GM23338 (cell line): ENCODE data around the gene HS6ST1. TPM values are rescaled to one million over a fixed set of nuclear protein-coding genes. Genes with fewer than 3 reads are reported as not detected.

Source experiments
- ATAC-seq: fragments of 200-7000 bp; cut with Tn5 transposase; 3 replicates; pipeline ENCODE4 v1.9.1; 2020
- DNase-seq: peaks from one replicate; pipeline ENCODE4 v3.0.0-alpha.2; 2015; ENCODE audit warnings: low spot score
- H2AFZ ChIP-seq: fragments of 200-600 bp; sonication (generic); 2 replicates; pipeline ENCODE4 v1.8.0; 2016; ENCODE audit warnings: antibody characterized with exemption, mild to moderate bottlenecking, moderate library complexity
- H3F3A ChIP-seq: fragments of 200-600 bp; sonication (generic); replicated peaks from 2 replicates; pipeline ENCODE4 v1.8.0; 2017; ENCODE audit warnings: antibody characterized with exemption, mixed run types, low read depth
- H3K27ac ChIP-seq: fragments of 200-600 bp; sonication (generic); 2 replicates; pipeline ENCODE4 v1.6.1; 2016; ENCODE audit warnings: low read depth
- H3K27me3 ChIP-seq: fragments of 200-600 bp; sonication (generic); 2 replicates; pipeline ENCODE4 v1.8.0; 2016; ENCODE audit warnings: mild to moderate bottlenecking, mixed run types, moderate library complexity; ENCODE audit not compliant: insufficient read depth
- H3K36me3 ChIP-seq: fragments of 200-600 bp; sonication (generic); 2 replicates; pipeline ENCODE4 v1.8.0; 2016; ENCODE audit warnings: mild to moderate bottlenecking; ENCODE audit not compliant: insufficient read depth
- H3K4me1 ChIP-seq: fragments of 200-600 bp; sonication (generic); 2 replicates; pipeline ENCODE4 v1.8.0; 2016; ENCODE audit warnings: mild to moderate bottlenecking, moderate library complexity; ENCODE audit not compliant: insufficient read depth
- H3K4me2 ChIP-seq: fragments of 200-600 bp; sonication (generic); 2 replicates; pipeline ENCODE4 v1.7.1; 2017; ENCODE audit warnings: mixed run types
- H3K4me3 ChIP-seq: fragments of 200-600 bp; sonication (generic); 2 replicates; pipeline ENCODE4 v1.6.1; 2016; ENCODE audit warnings: mixed run types
- H3K79me2 ChIP-seq: fragments of 200-600 bp; sonication (generic); replicated peaks from 2 replicates; pipeline ENCODE4 v1.8.0; 2017; ENCODE audit warnings: mild to moderate bottlenecking; ENCODE audit not compliant: insufficient read depth
- H3K9me2 ChIP-seq: fragments of 200-600 bp; sonication (generic); 2 replicates; pipeline ENCODE4 v1.8.0; 2017; ENCODE audit not compliant: insufficient read depth
- H4K20me1 ChIP-seq: fragments of 200-600 bp; sonication (generic); replicated peaks from 2 replicates; pipeline ENCODE4 v1.8.0; 2017; ENCODE audit warnings: mild to moderate bottlenecking; ENCODE audit not compliant: insufficient read depth
- H3K27ac Mint-ChIP-seq: 2 replicates; pipeline ENCODE4 v1.8.0; 2020; ENCODE audit warnings: inconsistent platforms, mild to moderate bottlenecking, moderate library complexity, mixed read lengths
- H3K27me3 Mint-ChIP-seq: 3 replicates; pipeline ENCODE4 v1.8.0; 2022; ENCODE audit warnings: low read depth, mild to moderate bottlenecking, moderate library complexity, mixed read lengths, inconsistent platforms; ENCODE audit not compliant: insufficient read depth, poor library complexity
- H3K36me3 Mint-ChIP-seq: 3 replicates; pipeline ENCODE4 v1.8.0; 2021; ENCODE audit warnings: low read depth, mild to moderate bottlenecking, inconsistent platforms, moderate library complexity, mixed read lengths
- H3K4me1 Mint-ChIP-seq: 3 replicates; pipeline ENCODE4 v1.8.0; 2020; ENCODE audit warnings: mild to moderate bottlenecking, inconsistent platforms, mixed read lengths
- H3K4me3 Mint-ChIP-seq: 3 replicates; pipeline ENCODE4 v1.8.0; 2021; ENCODE audit warnings: moderate library complexity, mild to moderate bottlenecking, inconsistent platforms, mixed read lengths
- H3K9me3 Mint-ChIP-seq: 3 replicates; pipeline ENCODE4 v1.8.0; 2020; ENCODE audit warnings: moderate library complexity, mild to moderate bottlenecking, inconsistent platforms, mixed read lengths
- CREB1 ChIP-seq: fragments of 250-450 bp; sonication (Bioruptor Pico); IDR thresholded peaks from 2 replicates; pipeline ENCODE4 v1.5.0; 2020; ENCODE audit warnings: low read depth, mild to moderate bottlenecking, moderate library complexity
- EZH2phosphoT487 ChIP-seq: fragments of 200-600 bp; sonication (generic); IDR thresholded peaks from one replicate; pipeline ENCODE4 v1.8.1; 2018; ENCODE audit warnings: antibody characterized with exemption; ENCODE audit not compliant: unreplicated experiment
- POLR2AphosphoS5 ChIP-seq: IDR thresholded peaks from 2 replicates; pipeline ENCODE4 v1.6.1; 2016; ENCODE audit warnings: antibody characterized with exemption, low read depth
- ZNF114 ChIP-seq: fragments of 250-450 bp; sonication (Bioruptor Pico); IDR thresholded peaks from 2 replicates; pipeline ENCODE4 v1.5.0; 2020; ENCODE audit warnings: mild to moderate bottlenecking, moderate library complexity
- ZNF331 ChIP-seq: fragments of 250-450 bp; sonication (Bioruptor Pico); IDR thresholded peaks from 2 replicates; pipeline ENCODE4 v1.5.0; 2020; ENCODE audit warnings: low read depth, mild to moderate bottlenecking, moderate library complexity
- polyA plus RNA-seq: library from polyadenylated mRNA; unstranded; fragments of >200 nt; fragmentation: Nextera tagmentation; extraction: Ambion mirVana; gene quantifications from 2 replicates; pipeline ENCODE4 v1.2.1, GENCODE V29; 2016
- total RNA-seq: library from RNA; depleted of rRNA; stranded (reverse); fragments of >200 nt; shearing (Covaris generic); gene quantifications from 2 replicates; pipeline ENCODE4 v1.2.3, GENCODE V29; 2014
- TF ChIP-seq, protein P1 (sequence below): IDR thresholded peaks from 2 replicates; pipeline ENCODE4 v1.6.1; 2016; ENCODE audit warnings: antibody characterized with exemption
- TF ChIP-seq, protein P2 (sequence below), 2 experiments: fragments of 200-600 bp in 1 of 2; sonication (generic) in 1 of 2; conservative IDR thresholded peaks; 2 replicates each; pipeline versions ENCODE4 v1.5.1 to v1.6.1; 2016 to 2017; ENCODE audit warnings: antibody characterized with exemption in 2 of 2, low read depth in 2 of 2, mild to moderate bottlenecking in 2 of 2, moderate library complexity in 1 of 2
- TF ChIP-seq, protein P3 (sequence below): fragments of 250-450 bp; sonication (Bioruptor Pico); IDR thresholded peaks from 2 replicates; pipeline ENCODE4 v1.5.0; 2020; ENCODE audit warnings: mild to moderate bottlenecking, moderate library complexity

HS6ST1 gene
- total and polyA plus RNA-seq, 2 experiments from 2014 or later: 21.1 to 106 TPM

DNA sequence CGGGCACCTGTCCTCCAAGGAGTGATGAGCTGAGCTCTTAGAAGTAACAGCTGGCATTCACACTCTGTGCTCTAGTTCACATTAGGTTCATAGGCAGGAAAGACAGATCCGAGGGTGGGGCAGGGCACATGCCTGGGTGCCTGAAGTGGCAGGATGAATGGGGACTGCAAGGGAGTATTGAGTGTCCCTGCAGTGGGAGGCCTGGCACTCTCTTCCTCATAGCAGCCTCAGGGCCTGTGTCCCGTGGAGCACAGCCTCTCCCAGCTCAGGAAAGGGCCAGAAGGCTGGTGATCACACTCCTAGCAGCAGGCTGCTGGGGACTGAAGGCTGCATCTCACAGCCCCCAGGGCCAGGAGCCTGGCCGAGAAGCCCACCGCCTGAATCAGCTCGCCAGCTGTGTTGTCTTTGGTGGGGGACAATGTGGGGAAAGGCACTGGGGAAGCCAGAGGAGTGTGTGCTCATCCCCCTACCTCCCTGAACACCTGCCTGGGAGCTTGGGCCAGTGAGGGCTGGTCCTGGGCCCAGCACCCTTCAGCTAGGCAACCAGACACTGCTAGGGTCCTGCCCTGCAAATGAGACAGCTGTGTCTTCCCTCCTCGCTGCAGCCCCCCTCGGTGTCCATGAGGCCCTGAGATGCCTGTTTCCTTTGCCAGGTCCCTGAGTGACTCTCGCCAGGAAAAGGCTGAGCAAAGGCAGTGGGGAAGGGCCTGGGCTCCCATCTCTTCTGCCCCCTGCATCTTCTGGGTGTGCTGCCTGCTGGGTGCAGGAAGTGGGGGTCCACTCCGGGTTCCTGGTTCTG lies 48.2 kb upstream of the HS6ST1 start:
- Histone ChIP-seq H3K27me3 (no peaks in the 10 kb centered on the region), H3F3A (0 out of 2 replicates have a peak, but pooled peaks cover 7% of the 10 kb centered on the region), H3K79me2 (no peaks in the 10 kb centered on the region), H3K4me1 (peaks cover 24% of the 10 kb centered on the region), H4K20me1 (no peaks in the 10 kb centered on the region), H3K27ac (no peak overlapping the region), H3K36me3 (no peaks in the 10 kb centered on the region), H2AFZ (no peak overlapping the region), H3K4me3 (no peak overlapping the region), H3K9me2 (no peaks in the 10 kb centered on the region), H3K4me2 (no peak overlapping the region)
- H3K36me3 Mint-ChIP-seq: peaks cover 3% of the 10 kb centered on the region; the same call in 2 of the 3 replicates
- DNase-seq (no peak), ATAC-seq (no peak)
- H3K27ac Mint-ChIP-seq: no peak overlapping the region
- H3K4me1 Mint-ChIP-seq: peaks cover 47% of the 10 kb centered on the region
- no peak overlapping the region for H3K4me3 Mint-ChIP-seq
- peaks cover 24% of the 10 kb centered on the region for H3K27me3 Mint-ChIP-seq
- TF ChIP-seq, protein P1, sequence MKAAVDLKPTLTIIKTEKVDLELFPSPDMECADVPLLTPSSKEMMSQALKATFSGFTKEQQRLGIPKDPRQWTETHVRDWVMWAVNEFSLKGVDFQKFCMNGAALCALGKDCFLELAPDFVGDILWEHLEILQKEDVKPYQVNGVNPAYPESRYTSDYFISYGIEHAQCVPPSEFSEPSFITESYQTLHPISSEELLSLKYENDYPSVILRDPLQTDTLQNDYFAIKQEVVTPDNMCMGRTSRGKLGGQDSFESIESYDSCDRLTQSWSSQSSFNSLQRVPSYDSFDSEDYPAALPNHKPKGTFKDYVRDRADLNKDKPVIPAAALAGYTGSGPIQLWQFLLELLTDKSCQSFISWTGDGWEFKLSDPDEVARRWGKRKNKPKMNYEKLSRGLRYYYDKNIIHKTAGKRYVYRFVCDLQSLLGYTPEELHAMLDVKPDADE: no peak
- TF ChIP-seq, protein P2, sequence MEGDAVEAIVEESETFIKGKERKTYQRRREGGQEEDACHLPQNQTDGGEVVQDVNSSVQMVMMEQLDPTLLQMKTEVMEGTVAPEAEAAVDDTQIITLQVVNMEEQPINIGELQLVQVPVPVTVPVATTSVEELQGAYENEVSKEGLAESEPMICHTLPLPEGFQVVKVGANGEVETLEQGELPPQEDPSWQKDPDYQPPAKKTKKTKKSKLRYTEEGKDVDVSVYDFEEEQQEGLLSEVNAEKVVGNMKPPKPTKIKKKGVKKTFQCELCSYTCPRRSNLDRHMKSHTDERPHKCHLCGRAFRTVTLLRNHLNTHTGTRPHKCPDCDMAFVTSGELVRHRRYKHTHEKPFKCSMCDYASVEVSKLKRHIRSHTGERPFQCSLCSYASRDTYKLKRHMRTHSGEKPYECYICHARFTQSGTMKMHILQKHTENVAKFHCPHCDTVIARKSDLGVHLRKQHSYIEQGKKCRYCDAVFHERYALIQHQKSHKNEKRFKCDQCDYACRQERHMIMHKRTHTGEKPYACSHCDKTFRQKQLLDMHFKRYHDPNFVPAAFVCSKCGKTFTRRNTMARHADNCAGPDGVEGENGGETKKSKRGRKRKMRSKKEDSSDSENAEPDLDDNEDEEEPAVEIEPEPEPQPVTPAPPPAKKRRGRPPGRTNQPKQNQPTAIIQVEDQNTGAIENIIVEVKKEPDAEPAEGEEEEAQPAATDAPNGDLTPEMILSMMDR (conservative IDR thresholded peaks at IDR 0.05; ENCODE audit: low read depth in 2 of 2): no peak
- no peaks in the 10 kb centered on the region; the same call in 2 of the 3 replicates for H3K9me3 Mint-ChIP-seq

DNA sequence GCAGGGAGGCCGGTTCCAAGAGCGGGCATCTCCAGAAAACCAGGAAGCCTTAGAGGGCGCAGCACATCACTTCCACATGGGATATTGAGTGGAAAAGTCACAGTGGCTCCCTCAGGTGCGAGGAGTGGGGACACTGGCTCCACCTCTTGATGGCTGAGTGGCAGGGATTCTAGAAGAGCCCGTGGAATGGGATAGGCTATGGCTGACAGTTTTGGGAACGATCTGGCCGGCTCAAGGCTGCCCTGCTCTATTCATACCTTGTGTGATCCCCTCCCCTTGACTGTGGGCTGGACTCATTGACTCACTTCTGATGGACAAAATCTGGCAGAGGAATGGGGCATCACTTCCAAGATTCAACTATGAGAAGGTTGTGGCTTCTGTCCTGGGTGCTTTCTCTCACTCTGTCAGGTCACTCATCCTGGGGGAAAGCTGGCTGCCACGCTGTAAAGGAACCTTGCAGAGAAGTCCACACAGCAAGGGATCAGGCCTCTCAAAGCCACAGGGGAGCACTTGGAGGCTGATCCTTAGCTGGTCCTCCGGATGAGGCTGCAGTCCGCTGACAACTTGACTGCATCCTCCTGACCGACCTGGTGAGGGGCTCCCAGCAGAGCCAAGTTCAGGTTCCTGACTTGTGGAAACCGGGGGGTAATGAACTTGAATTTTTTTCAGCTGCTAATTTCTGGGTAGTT lies 46.7 kb upstream of the HS6ST1 start:
- no peak for DNase-seq
- ATAC-seq: no peak
- Mint-ChIP-seq H3K4me3 (no peak overlapping the region; the same call in 2 of the 3 replicates), H3K27ac (no peak overlapping the region), H3K9me3 (no peaks in the 10 kb centered on the region; the same call in 2 of the 3 replicates), H3K27me3 (peaks cover 24% of the 10 kb centered on the region), H3K36me3 (peaks cover 3% of the 10 kb centered on the region; the same call in 2 of the 3 replicates), H3K4me1 (peaks cover 55% of the 10 kb centered on the region)
- Histone ChIP-seq H3K79me2 (no peaks in the 10 kb centered on the region), H3K27me3 (no peaks in the 10 kb centered on the region), H3F3A (0 out of 2 replicates have a peak, but pooled peaks cover 7% of the 10 kb centered on the region), H3K4me2 (no peak overlapping the region), H3K9me2 (peaks cover 7% of the 10 kb centered on the region; the same call in 1 of the 2 replicates), H3K4me3 (no peak overlapping the region), H3K36me3 (no peaks in the 10 kb centered on the region), H3K4me1 (peaks cover 30% of the 10 kb centered on the region), H2AFZ (no peak overlapping the region), H4K20me1 (no peaks in the 10 kb centered on the region), H3K27ac (no peak overlapping the region)
- no peak for TF ChIP-seq ZNF331 (CRISPR knock-in tag)
- no peak for TF ChIP-seq EZH2phosphoT487
- TF ChIP-seq, protein P1: no peak
- TF ChIP-seq CREB1 (CRISPR knock-in tag): no peak
- no peak for TF ChIP-seq ZNF114
- TF ChIP-seq, protein P3, sequence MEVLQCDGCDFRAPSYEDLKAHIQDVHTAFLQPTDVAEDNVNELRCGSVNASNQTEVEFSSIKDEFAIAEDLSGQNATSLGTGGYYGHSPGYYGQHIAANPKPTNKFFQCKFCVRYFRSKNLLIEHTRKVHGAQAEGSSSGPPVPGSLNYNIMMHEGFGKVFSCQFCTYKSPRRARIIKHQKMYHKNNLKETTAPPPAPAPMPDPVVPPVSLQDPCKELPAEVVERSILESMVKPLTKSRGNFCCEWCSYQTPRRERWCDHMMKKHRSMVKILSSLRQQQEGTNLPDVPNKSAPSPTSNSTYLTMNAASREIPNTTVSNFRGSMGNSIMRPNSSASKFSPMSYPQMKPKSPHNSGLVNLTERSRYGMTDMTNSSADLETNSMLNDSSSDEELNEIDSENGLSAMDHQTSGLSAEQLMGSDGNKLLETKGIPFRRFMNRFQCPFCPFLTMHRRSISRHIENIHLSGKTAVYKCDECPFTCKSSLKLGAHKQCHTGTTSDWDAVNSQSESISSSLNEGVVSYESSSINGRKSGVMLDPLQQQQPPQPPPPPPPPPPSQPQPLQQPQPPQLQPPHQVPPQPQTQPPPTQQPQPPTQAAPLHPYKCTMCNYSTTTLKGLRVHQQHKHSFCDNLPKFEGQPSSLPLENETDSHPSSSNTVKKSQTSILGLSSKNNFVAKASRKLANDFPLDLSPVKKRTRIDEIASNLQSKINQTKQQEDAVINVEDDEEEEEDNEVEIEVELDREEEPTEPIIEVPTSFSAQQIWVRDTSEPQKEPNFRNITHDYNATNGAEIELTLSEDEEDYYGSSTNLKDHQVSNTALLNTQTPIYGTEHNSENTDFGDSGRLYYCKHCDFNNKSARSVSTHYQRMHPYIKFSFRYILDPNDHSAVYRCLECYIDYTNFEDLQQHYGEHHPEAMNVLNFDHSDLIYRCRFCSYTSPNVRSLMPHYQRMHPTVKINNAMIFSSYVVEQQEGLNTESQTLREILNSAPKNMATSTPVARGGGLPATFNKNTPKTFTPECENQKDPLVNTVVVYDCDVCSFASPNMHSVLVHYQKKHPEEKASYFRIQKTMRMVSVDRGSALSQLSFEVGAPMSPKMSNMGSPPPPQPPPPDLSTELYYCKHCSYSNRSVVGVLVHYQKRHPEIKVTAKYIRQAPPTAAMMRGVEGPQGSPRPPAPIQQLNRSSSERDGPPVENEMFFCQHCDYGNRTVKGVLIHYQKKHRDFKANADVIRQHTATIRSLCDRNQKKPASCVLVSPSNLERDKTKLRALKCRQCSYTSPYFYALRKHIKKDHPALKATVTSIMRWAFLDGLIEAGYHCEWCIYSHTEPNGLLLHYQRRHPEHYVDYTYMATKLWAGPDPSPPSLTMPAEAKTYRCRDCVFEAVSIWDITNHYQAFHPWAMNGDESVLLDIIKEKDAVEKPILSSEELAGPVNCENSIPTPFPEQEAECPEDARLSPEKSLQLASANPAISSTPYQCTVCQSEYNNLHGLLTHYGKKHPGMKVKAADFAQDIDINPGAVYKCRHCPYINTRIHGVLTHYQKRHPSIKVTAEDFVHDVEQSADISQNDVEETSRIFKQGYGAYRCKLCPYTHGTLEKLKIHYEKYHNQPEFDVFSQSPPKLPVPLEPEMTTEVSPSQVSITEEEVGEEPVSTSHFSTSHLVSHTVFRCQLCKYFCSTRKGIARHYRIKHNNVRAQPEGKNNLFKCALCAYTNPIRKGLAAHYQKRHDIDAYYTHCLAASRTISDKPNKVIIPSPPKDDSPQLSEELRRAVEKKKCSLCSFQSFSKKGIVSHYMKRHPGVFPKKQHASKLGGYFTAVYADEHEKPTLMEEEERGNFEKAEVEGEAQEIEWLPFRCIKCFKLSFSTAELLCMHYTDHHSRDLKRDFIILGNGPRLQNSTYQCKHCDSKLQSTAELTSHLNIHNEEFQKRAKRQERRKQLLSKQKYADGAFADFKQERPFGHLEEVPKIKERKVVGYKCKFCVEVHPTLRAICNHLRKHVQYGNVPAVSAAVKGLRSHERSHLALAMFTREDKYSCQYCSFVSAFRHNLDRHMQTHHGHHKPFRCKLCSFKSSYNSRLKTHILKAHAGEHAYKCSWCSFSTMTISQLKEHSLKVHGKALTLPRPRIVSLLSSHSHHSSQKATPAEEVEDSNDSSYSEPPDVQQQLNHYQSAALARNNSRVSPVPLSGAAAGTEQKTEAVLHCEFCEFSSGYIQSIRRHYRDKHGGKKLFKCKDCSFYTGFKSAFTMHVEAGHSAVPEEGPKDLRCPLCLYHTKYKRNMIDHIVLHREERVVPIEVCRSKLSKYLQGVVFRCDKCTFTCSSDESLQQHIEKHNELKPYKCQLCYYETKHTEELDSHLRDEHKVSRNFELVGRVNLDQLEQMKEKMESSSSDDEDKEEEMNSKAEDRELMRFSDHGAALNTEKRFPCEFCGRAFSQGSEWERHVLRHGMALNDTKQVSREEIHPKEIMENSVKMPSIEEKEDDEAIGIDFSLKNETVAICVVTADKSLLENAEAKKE (CRISPR knock-in tag): no peak
- no peak for TF ChIP-seq POLR2AphosphoS5
